Measurements from ENCODE around the gene REM1. TPM values are rescaled to one million over a fixed set of nuclear protein-coding genes. Genes with fewer than 3 reads are reported as not detected.
"Not testable (repeated sequence)": the region's sequence is repeated elsewhere in the genome, so short reads cannot be mapped to it uniquely, and the experiment has no call there.

The REM1 gene
- total RNA-seq, 4 donors from 2014 or later = 0.87 to 7.5 (median 1.2) TPM

DNA sequence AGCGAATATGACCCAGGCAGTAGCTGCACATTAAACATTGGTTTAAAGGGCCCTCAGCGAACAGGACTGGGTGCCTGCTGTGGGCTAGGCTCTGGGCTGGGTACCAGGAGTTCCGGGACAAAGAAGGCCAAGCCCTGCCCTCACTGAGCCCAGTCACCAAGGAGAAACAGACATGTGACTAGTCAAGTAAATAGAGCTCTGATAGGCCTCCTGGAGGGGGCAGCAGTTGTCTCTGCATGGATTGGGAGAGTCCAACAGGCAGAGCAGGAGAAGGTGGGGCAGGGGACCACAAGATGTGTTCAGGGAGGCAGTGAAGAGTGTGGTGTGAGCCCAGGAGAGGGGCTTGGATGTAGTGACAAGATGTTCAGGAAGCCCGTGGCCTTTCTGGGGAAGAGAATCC is 42.3 kb downstream of the REM1 start:
- peak; percentile 19 to 34 for TF ChIP-seq POLR2A (IDR thresholded peaks at IDR 0.05)
- TF ChIP-seq, protein P1, sequence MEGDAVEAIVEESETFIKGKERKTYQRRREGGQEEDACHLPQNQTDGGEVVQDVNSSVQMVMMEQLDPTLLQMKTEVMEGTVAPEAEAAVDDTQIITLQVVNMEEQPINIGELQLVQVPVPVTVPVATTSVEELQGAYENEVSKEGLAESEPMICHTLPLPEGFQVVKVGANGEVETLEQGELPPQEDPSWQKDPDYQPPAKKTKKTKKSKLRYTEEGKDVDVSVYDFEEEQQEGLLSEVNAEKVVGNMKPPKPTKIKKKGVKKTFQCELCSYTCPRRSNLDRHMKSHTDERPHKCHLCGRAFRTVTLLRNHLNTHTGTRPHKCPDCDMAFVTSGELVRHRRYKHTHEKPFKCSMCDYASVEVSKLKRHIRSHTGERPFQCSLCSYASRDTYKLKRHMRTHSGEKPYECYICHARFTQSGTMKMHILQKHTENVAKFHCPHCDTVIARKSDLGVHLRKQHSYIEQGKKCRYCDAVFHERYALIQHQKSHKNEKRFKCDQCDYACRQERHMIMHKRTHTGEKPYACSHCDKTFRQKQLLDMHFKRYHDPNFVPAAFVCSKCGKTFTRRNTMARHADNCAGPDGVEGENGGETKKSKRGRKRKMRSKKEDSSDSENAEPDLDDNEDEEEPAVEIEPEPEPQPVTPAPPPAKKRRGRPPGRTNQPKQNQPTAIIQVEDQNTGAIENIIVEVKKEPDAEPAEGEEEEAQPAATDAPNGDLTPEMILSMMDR (IDR thresholded peaks at IDR 0.05 in 4 of 5, conservative IDR thresholded peaks at IDR 0.05 in 1 of 5) = peak in 1 of 5 experiments; percentile 25
- Histone ChIP-seq H3K36me3 (no peaks in the 10 kb centered on the region), H3K27me3 (no peaks in the 10 kb centered on the region), H3K4me1 (peaks cover 38 to 47% of the 10 kb centered on the region in 2 donors), H3K27ac (peak overlapping the region; percentile 88 to 95 (median 90)), H3K4me3 (no peak overlapping the region), H3K9me3 (no peaks in the 10 kb centered on the region)
- intact Hi-C loops (cut with DNase I; ENCODE audit: low total_unique reads) = loop anchor here (10.0 kb wide), 1 partner anchor 687 kb away; the partner anchor contains the start of genes PLAGL2 and POFUT1
- peak; percentile 56 to 86 for DNase-seq
- ATAC-seq = peak; percentile 30 to 53
- in situ Hi-C loops (cut with MboI; ENCODE audit: low sequenced_read_pairs in 4 of 4) = no loop called here

DNA sequence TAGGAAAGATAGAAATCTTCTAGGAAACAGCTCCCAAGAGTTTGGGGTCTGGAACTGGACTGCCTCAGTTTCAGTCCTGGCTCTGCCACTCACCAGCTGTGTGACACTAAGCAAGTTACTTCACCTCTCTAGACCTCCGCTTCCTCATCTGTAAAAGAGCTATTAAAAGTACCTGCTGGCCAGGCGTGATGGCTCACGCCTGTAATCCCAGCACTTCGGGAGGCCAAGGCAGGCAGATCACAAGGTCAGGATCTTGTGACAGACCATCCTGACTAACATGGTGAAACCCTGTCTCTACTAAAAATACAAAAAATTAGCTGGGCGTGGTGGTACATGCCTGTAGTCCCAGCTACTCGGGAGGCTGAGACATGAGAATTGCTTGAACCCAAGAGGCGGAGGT is 46.2 kb downstream of the REM1 start:
- intact Hi-C loops (cut with DNase I; ENCODE audit: low total_unique reads) = loop anchor here (5.0 kb wide), 1 partner anchor 36 kb away; no protein-coding TSS in a partner anchor
- Histone ChIP-seq H3K4me1 (peaks cover 24 to 33% of the 10 kb centered on the region in 2 donors), H3K27ac (peak overlapping the region; percentile 69 to 91 (median 84))
- DNase-seq (peak in 1 of 2 donors; percentile 76), ATAC-seq (peak; percentile 33 to 65)
- H3K4me3 ChIP-seq; H3K27me3 ChIP-seq; H3K36me3 ChIP-seq; in situ Hi-C loops (cut with MboI; ENCODE audit: low sequenced_read_pairs in 4 of 4); H3K9me3 ChIP-seq: not testable (repeated sequence)
- peak in 1 of 2 donors; percentile 16 for TF ChIP-seq POLR2A (IDR thresholded peaks at IDR 0.05)

DNA sequence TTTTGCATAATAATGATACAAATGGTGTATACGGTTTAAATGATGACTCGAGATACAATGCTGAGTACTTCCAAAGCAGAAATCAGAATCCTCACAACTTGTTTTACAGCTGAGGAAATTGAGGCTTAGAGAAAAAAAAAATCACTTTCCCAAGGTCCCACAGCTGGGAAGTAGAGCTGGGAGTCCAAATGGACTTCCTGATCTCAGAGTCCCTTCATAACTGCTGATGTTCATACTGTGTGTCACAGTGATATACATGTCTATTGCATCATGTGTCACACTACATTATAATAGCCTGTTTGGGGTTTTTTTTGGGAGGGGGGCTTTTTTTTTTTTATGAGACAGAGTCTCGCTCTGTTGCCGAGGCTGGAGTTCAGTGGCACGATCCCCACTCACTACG is 47.6 kb downstream of the REM1 start:
- H3K4me1 ChIP-seq = peaks cover 9 to 21% of the 10 kb centered on the region in 2 donors

DNA sequence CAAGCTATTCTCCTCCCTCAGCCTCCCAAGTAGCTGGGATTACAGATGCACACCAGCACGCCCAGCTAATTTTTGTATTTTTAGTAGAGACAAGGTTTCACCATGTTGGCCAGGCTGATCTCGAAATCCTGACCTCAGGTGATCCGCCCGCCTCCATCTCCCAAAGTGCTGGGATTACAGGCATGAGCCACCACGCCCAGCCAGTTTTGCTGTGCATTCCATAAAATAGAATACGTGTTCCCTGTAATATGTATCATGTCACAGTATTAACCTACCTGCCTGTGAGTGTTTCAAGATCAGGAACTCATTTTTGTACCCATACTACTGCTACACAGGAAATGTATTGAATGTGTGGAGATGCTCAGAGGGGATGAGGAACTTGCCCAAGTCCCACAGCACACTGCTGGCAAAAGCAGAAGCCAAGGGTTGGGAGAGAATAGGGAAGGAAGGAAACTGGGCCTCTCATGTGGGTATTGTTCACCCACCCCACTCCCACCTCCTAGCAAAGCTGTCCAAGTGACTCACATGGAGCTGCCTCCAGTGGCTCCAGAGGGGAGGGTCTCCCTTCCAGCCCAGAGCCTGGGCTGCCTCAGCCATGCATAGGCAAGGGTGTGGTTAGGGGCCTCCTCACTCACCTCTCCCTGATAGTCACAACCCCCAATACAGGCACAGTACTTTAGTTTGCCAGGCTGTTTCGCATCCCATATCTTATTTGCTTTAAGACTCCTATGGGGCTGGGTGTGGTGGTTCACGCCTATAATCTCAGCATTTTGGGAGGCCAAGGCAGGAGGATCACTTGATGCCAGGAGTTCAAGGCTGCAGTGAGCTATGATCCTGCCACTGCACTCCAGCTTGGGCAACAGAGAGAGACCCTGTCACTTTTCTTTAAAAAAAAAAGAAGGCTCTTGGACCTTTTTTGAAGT is 48.5 kb downstream of the REM1 start:
- peak overlapping the region; percentile 69 to 91 (median 84) for H3K27ac ChIP-seq
- TF ChIP-seq POLR2A (IDR thresholded peaks at IDR 0.05) = no peak
- TF ChIP-seq, protein P1 (IDR thresholded peaks at IDR 0.05 in 4 of 5, conservative IDR thresholded peaks at IDR 0.05 in 1 of 5) = no peak
- peaks cover 3 to 25% of the 10 kb centered on the region in 2 donors for H3K36me3 ChIP-seq
- H3K4me3 ChIP-seq = no peak overlapping the region
- ATAC-seq (no peak), DNase-seq (no peak)
- H3K27me3 ChIP-seq = no peaks in the 10 kb centered on the region
- H3K9me3 ChIP-seq = no peaks in the 10 kb centered on the region
- in situ Hi-C loops (cut with MboI; ENCODE audit: low sequenced_read_pairs in 4 of 4) (no loop called here), intact Hi-C loops (cut with DNase I; ENCODE audit: low total_unique reads) (loop anchor here (5.0 kb wide), 1 partner anchor 34 kb away; no protein-coding TSS in a partner anchor)
- peaks cover 9 to 21% of the 10 kb centered on the region in 2 donors for H3K4me1 ChIP-seq

More for the DNA sequence above, 47.6 kb downstream of the REM1 start:
- no peak for DNase-seq
- ATAC-seq = peak in 1 of 2 donors; percentile 29
- Histone ChIP-seq H3K36me3 (peaks cover 0 to 16% of the 10 kb centered on the region in 2 donors), H3K27ac (peak overlapping the region; percentile 69 to 91 (median 84)), H3K9me3 (no peaks in the 10 kb centered on the region), H3K4me3 (no peak overlapping the region), H3K27me3 (no peaks in the 10 kb centered on the region)
- intact Hi-C loops (cut with DNase I; ENCODE audit: low total_unique reads) (loop anchor here (5.0 kb wide), 1 partner anchor 35 kb away; no protein-coding TSS in a partner anchor), in situ Hi-C loops (cut with MboI; ENCODE audit: low sequenced_read_pairs in 4 of 4) (no loop called here)
- no peak for TF ChIP-seq POLR2A (IDR thresholded peaks at IDR 0.05)
- TF ChIP-seq, protein P1 (IDR thresholded peaks at IDR 0.05 in 4 of 5, conservative IDR thresholded peaks at IDR 0.05 in 1 of 5) = no peak

DNA sequence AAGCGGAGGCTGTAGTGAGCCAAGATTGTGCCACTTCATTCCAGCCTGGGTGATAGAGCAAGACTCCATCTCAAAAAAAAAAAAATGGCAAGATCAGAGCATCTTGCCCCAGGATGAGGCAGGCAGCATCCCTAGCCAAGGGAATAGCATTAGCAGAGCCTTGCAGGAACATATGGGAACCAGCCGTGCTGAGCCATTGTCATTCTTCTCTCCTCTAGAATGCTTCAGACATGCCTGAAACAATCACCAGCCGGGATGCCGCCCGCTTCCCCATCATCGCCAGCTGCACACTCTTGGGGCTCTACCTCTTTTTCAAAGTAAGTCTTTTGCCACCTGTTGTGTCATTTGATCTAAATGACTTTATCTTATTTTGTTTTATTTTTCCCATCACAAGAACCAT is 52.2 kb downstream of the REM1 start:
- intact Hi-C loops (cut with DNase I; ENCODE audit: low total_unique reads) = no loop called here

More for the DNA sequence above, 52.2 kb downstream of the REM1 start:
- H3K27me3 ChIP-seq = no peaks in the 10 kb centered on the region
- H3K9me3 ChIP-seq = no peaks in the 10 kb centered on the region
- peaks cover 3 to 5% of the 10 kb centered on the region in 2 donors for H3K4me1 ChIP-seq
- H3K4me3 ChIP-seq = no peak overlapping the region
- TF ChIP-seq, protein P1 (IDR thresholded peaks at IDR 0.05 in 4 of 5, conservative IDR thresholded peaks at IDR 0.05 in 1 of 5) = no peak
- no peak for TF ChIP-seq POLR2A (IDR thresholded peaks at IDR 0.05)
- H3K36me3 ChIP-seq = peaks cover 3 to 60% of the 10 kb centered on the region in 2 donors
- in situ Hi-C loops (cut with MboI; ENCODE audit: low sequenced_read_pairs in 4 of 4) = loop anchor here in 1 of 4 donors (25.0 kb wide), 1 partner anchor 585 kb away; the partner anchor contains the start of gene TM9SF4
- DNase-seq (no peak), ATAC-seq (no peak)
- no peak overlapping the region for H3K27ac ChIP-seq
